H1 (cell line): ENCODE measurements around the gene RANBP9. TPM values are rescaled to one million over a fixed set of nuclear protein-coding genes. Genes with fewer than 3 reads are reported as not detected.

Experiments used
- CHD1 ChIP-seq: IDR thresholded peaks from 2 replicates; pipeline ENCODE4 v1.6.1; 2012; ENCODE audit warnings: low read depth, low read length, improper control_type of control experiment
- CHD7 ChIP-seq: fragments of 300-600 bp; sonication (generic); IDR thresholded peaks from 2 replicates; pipeline ENCODE4 v1.7.1; 2012; ENCODE audit warnings: low read length, moderate library complexity, mild to moderate bottlenecking, inconsistent platforms; ENCODE audit not compliant: insufficient replicate concordance
- CTCF ChIP-seq, 3 experiments: IDR thresholded peaks; 1 replicate in 2 of 3; 2 replicates in 1 of 3; pipeline versions ENCODE4 v1.5.1 to v1.6.1; 2011; ENCODE audit warnings: low read length in 3 of 3, mild to moderate bottlenecking in 3 of 3, inconsistent platforms in 2 of 3, low read depth in 1 of 3, moderate library complexity in 1 of 3; ENCODE audit not compliant: insufficient read depth in 1 of 3; ENCODE audit errors: control extremely low read depth in 1 of 3
- GABPA ChIP-seq: IDR thresholded peaks from 2 replicates; pipeline ENCODE4 v1.6.1; 2011; ENCODE audit warnings: mild to moderate bottlenecking, low read length, moderate library complexity, borderline replicate concordance; ENCODE audit not compliant: insufficient read depth
- KDM1A ChIP-seq: fragments of 200-600, 300-600 bp; sonication (generic); IDR thresholded peaks from 2 replicates; pipeline ENCODE4 v1.7.1; 2016; ENCODE audit warnings: mild to moderate bottlenecking, low read length, borderline replicate concordance
- POLR2AphosphoS5 ChIP-seq: IDR thresholded peaks from 2 replicates; pipeline ENCODE4 v1.6.1; 2011; ENCODE audit warnings: low read depth, low read length
- SIN3A ChIP-seq, 2 experiments: IDR thresholded peaks in 1 of 2; conservative IDR thresholded peaks in 1 of 2; 2 replicates each; pipeline ENCODE4 v1.6.1; 2011 to 2012; ENCODE audit warnings: low read length in 2 of 2, improper control_type of control experiment in 1 of 2, low read depth in 1 of 2, mild to moderate bottlenecking in 1 of 2
- TAF1 ChIP-seq: IDR thresholded peaks from 2 replicates; pipeline ENCODE4 v1.6.1; 2011; ENCODE audit warnings: mild to moderate bottlenecking, low read depth, low read length
- TCF12 ChIP-seq: IDR thresholded peaks from 2 replicates; pipeline ENCODE4 v1.6.1; 2011; ENCODE audit warnings: low read depth, mild to moderate bottlenecking, low read length
- polyA plus RNA-seq, 7 experiments: library from polyadenylated mRNA; depleted of rRNA in 3 of 7; stranded (reverse) in 5 of 7; unstranded in 2 of 7; fragments of >200 nt in 5 of 7; fragments of 200-250 nt in 2 of 7; gene quantifications; 1 replicate in 5 of 7; 2 replicates in 1 of 7; 4 replicates in 1 of 7; pipeline versions ENCODE4 v1.2.1 to v1.2.3, GENCODE V29; 2011 to 2013; ENCODE audit warnings: missing spikeins in 2 of 7, mixed read lengths in 2 of 7
- total RNA-seq: library from RNA; stranded (reverse); fragmentation: NEBNext Ultra II Directional; extraction: Animal tissue kit (Norgen Biotek cat#: 25700); gene quantifications from 2 replicates; pipeline ENCODE4 v1.2.1, GENCODE V29; 2021

RANBP9 gene
- total and polyA plus RNA-seq, 2 of the 8 experiments (the other 6 are each of a cell fraction or from before 2014, with no cell fraction given) = 13.0 to 36.7 TPM

GRCh38 chr6:13643125-13643524, 68.5 kb downstream of the RANBP9 start (continued):
- TF ChIP-seq CHD7 (no peak), TCF12 (no peak), POLR2AphosphoS5 (no peak), SIN3A (conservative IDR thresholded peaks at IDR 0.05 in 1 of 2, IDR thresholded peaks at IDR 0.05 in 1 of 2; ENCODE audit: low read depth in 1 of 2, low read length in 2 of 2) (no peak), CHD1 (no peak), CTCF (IDR thresholded peaks at IDR 0.05; ENCODE audit: control extremely low read depth in 1 of 3, insufficient read depth in 1 of 3, low read depth in 1 of 3, low read length in 3 of 3) (no peak), TAF1 (no peak), GABPA (no peak), KDM1A (no peak)
